Kidney (tissue), 14 donors: ENCODE results near the gene UTP4. TPM values are rescaled to one million over a fixed set of nuclear protein-coding genes. Genes with fewer than 3 reads are reported as not detected.

Experiments
- DNase-seq, 5 donors: peaks; one replicate each; pipeline ENCODE4 v3.0.0-alpha.2; 2013 to 2020
- FAIRE-seq: peaks from 2 replicates; lab custom pipeline; 2012; peaks lifted over from hg19 to GRCh38; lab: Jason Lieb, UNC
- H3K27ac ChIP-seq, 2 donors: one replicate each; pipeline ENCODE4 v1.7.0; 2013; ENCODE audit warnings: low read depth in 2 of 2, low read length in 2 of 2, inconsistent platforms in 1 of 2
- H3K27me3 ChIP-seq: one replicate; pipeline ENCODE4 v1.7.1; 2013; ENCODE audit warnings: low read length, inconsistent platforms; ENCODE audit not compliant: control insufficient read depth, insufficient read depth
- H3K36me3 ChIP-seq, 3 donors: one replicate each; pipeline versions ENCODE4 v1.7.0 to v1.7.1; 2013; ENCODE audit warnings: low read length in 3 of 3, control low read depth in 1 of 3, inconsistent platforms in 1 of 3; ENCODE audit not compliant: insufficient read depth in 3 of 3, control insufficient read depth in 2 of 3
- H3K4me1 ChIP-seq, 3 donors: one replicate each; pipeline versions ENCODE4 v1.7.0 to v1.7.1; 2013; ENCODE audit warnings: low read length in 3 of 3, inconsistent platforms in 1 of 3, low read depth in 1 of 3; ENCODE audit not compliant: control insufficient read depth in 2 of 3, insufficient read depth in 2 of 3
- H3K4me3 ChIP-seq, 3 donors: one replicate each; pipeline versions ENCODE4 v1.7.0 to v1.8.1; 2013; ENCODE audit warnings: low read length in 3 of 3, control low read depth in 1 of 3, inconsistent platforms in 1 of 3
- H3K9ac ChIP-seq, 3 donors: one replicate each; pipeline versions ENCODE4 v1.7.0 to v1.7.1; 2013; ENCODE audit warnings: low read length in 3 of 3, control low read depth in 1 of 3, inconsistent platforms in 1 of 3
- H3K9me3 ChIP-seq, 3 donors: one replicate each; pipeline versions ENCODE4 v1.7.0 to v1.7.1; 2013; ENCODE audit warnings: low read length in 3 of 3, control low read depth in 1 of 3, inconsistent platforms in 1 of 3; ENCODE audit not compliant: control insufficient read depth in 2 of 3, insufficient read depth in 1 of 3
- CTCF ChIP-seq: IDR thresholded peaks from 3 replicates; pipeline ENCODE4 v1.5.1; 2012; ENCODE audit warnings: mild to moderate bottlenecking, moderate library complexity, borderline replicate concordance; ENCODE audit not compliant: insufficient read depth; ENCODE audit errors: extremely low read depth
- intact Hi-C: fragments of 100-400 bp; cut with DNase I; formaldehyde crosslinking; loops from one replicate; pipeline ENCODE4 v1.11.1; 2022
- polyA plus RNA-seq: library from polyadenylated mRNA; stranded (reverse); fragments of 350-450 nt; fragmentation: Illumina TruSeq; extraction: RNeasy Lipid Tissue Mini Kit (QIAGEN cat#74804); gene quantifications from one replicate; pipeline ENCODE4 v1.2.3, GENCODE V29; 2014; ENCODE audit warnings: low read depth, low replicate concordance; ENCODE audit not compliant: insufficient read depth
- total RNA-seq: library from RNA; stranded (reverse); fragmentation: NEBNext Ultra II Directional; extraction: Animal tissue kit (Norgen Biotek cat#: 25700); gene quantifications from one replicate; pipeline ENCODE4 v1.2.1, GENCODE V29; 2021
- donor health status: control.
- donor health status: control.
- donor health status: control.
- donor health status: control.
- donor health status: control.
- donor health status: DM: yes; HTN: yes; CAD: no.
- donor health status: Normal renal cell carcinoma (clear cell type).

UTP4 gene
- total and polyA plus RNA-seq, 2 donors from 2014 or later: 41.7 to 57.2 TPM

- FAIRE-seq (no peak), DNase-seq (no peak)
- no peaks in the 10 kb centered on the region for H3K36me3 ChIP-seq
- no peak overlapping the region for H3K4me3 ChIP-seq
- no peaks in the 10 kb centered on the region for H3K27me3 ChIP-seq
- H3K9me3 ChIP-seq: no peaks in the 10 kb centered on the region
- no peak overlapping the region for H3K9ac ChIP-seq
- H3K27ac ChIP-seq: no peak overlapping the region
- no peak for TF ChIP-seq CTCF
- intact Hi-C loops: no loop called here
- peaks cover 0 to 4% (median 0%) of the 10 kb centered on the region in 3 donors for H3K4me1 ChIP-seq
These were observed 47.3 kb upstream of the UTP4 start for GRCh38 chr16:69085032-69085695.

- no peak for FAIRE-seq
- H3K4me3 ChIP-seq: no peak overlapping the region
These were observed 45.3 kb upstream of the UTP4 start for GRCh38 chr16:69087161-69087581.

GRCh38 chr16:69088684-69089083, 43.8 kb upstream of the UTP4 start:
- peaks cover 0 to 4% (median 0%) of the 10 kb centered on the region in 3 donors for H3K4me1 ChIP-seq
- DNase-seq (no peak), FAIRE-seq (no peak)
- no peak overlapping the region for H3K9ac ChIP-seq
- no peak for TF ChIP-seq CTCF
- no peaks in the 10 kb centered on the region for H3K36me3 ChIP-seq
- no peak overlapping the region for H3K27ac ChIP-seq
- H3K9me3 ChIP-seq: no peaks in the 10 kb centered on the region
- intact Hi-C loops: no loop called here
- H3K4me3 ChIP-seq: no peak overlapping the region
- H3K27me3 ChIP-seq: no peaks in the 10 kb centered on the region

More at GRCh38 chr16:69087161-69087581, 45.3 kb upstream of the UTP4 start:
- no peaks in the 10 kb centered on the region for H3K9me3 ChIP-seq
- intact Hi-C loops: no loop called here
- no peak overlapping the region for H3K9ac ChIP-seq
- peak in 1 of 5 donors; percentile 39 for DNase-seq
- H3K4me1 ChIP-seq: peaks cover 0 to 4% (median 0%) of the 10 kb centered on the region in 3 donors
- H3K27ac ChIP-seq: no peak overlapping the region
- H3K36me3 ChIP-seq: no peaks in the 10 kb centered on the region
- TF ChIP-seq CTCF: no peak
- no peaks in the 10 kb centered on the region for H3K27me3 ChIP-seq
